DMS 273 treated with DMSO at 0.1 percent for 48 hours (cell line): Measurements from ENCODE around the gene DYSF.

ENCODE experiments used
- DNase-seq: peaks from one replicate; lab custom pipeline; 2025; lab: John Stamatoyannopoulos, UW

Gene DYSF

DNA sequence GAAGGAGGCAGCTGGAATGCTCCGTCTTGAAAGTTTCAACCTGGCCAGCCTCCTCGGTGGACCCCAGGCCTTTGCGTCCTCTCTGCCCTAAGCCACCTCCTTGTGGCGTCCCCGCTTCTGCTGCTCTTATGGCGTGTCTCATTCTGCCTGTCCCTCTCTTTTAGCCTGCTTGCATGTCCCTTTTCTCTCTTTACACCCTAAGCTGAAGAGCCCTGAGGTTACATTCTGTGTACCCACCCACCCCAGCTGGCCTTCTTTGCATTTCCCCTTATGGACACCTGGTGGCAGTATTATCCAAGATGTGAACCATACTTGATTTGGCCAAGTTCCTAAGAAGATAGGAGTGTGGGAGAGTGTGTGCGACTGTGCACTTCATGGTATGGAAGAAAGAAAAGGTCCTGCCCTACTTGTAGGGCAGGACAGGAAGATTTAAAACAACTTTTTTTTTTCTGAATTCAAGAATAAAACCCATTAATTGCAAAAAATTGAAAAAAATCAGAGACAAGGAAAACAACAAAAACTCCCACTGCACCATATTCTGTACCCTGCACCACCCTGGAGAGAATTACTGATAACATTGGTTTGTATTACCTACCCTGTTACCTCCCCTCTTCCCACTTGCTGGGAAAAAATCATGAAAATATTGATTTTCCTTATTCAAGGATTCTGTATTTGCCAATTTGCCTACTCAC is 77.4 kb downstream of the DYSF start:
- DNase-seq, result peak; percentile 20

DNA sequence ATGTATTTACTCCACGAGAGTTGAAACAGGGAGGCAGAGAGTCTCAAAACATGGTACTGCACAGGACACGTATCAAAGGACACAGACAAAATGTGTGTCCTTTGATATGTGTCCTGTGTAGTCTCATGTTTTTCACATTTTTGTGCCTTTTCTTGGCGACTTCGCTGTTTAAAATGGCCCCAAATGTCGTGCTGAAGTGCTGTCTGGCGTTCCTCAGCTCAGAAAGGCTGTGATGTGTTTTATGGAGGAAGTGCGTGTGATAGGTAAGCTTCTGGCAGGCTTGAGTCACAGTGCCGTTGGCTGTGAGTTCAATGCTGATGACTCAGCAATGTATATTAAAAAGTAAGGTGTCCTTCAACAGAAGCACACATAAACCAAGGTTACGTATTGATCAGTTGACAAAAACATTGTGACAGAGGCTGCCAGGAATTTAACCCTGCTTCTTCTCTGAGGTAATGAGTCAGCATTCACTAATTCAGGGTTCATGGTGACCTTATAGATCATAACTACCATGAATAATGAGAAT is 78.2 kb downstream of the DYSF start:
- no peak for DNase-seq

DNA sequence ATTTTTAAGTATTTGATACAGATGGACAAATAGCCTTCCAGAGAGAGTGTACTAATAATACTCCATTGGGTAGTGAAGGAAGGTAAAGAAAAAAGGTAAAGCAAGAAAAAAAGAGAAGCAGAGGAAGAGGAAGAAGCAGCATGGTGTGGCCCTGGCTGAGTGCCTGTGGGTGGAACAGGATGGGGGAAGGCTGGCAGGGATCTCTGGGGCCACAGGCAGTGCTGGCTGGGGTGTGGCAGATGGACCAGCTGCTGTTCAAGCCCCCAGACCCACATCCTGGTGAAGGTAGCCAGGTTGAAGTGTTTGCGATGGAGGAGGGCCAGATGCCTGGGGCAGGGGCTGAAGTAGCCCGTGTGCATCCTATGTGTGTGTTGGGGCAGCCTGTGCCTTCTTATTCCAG is 79.0 kb downstream of the DYSF start:
- no peak for DNase-seq

DNA sequence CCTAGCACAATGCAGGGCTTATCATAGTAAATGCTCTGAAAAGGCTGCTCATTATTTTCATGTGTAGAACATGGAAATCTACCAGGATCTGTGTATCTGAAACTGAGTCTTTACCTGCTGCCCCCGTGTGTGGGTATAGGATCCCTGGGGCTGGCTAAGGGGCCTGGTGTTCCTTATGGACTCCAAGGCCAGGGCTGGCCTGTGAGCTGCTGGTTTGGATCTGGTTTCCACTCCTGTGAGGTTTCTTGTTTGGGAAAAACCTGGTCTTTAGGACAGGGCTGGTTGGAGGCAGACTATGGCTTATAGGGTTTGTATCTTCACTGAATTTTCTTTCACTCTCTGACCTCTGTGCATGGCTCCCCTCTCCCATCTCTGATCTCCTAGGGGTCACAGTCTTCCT is 80.8 kb downstream of the DYSF start:
- no peak for DNase-seq

DNA sequence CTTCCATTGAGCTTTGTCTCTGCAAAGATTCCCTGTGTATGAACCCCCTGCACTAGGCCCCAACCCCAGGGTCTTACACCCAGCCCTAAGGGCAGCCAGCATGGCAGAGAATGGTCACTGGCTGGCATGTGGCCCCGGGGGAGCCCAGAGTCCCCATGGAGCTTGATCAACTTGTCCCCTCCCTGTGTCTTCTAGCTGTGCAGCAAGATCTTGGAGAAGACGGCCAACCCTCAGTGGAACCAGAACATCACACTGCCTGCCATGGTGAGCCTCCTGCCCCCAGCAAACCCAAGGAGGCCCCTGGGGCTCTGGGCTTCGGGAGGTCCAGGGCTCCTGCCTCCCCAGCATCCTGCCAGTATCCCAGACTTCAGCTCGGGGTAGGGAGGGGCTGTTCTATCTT is 81.5 kb downstream of the DYSF start:
- DNase-seq, result no peak

DNA sequence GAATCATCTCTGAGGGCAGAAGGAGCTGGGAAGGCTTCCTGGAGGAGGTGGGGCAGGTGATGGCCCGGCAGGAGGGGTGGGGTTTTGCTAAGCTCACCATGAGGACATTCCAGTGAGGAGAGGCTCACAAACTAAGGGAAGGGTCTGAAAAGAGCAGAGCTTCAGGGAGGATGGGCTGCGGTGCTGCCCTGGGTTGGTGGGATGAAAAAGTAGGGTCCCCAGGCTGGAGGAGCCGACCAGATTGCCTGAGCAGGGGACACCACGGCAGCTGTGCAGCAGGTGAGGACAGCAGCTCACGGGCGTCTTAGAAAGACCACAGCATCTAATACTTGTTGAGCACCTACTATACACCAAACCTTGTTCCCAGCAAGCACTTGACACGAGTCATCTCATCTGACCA is 82.2 kb downstream of the DYSF start:
- DNase-seq, result no peak

DNA sequence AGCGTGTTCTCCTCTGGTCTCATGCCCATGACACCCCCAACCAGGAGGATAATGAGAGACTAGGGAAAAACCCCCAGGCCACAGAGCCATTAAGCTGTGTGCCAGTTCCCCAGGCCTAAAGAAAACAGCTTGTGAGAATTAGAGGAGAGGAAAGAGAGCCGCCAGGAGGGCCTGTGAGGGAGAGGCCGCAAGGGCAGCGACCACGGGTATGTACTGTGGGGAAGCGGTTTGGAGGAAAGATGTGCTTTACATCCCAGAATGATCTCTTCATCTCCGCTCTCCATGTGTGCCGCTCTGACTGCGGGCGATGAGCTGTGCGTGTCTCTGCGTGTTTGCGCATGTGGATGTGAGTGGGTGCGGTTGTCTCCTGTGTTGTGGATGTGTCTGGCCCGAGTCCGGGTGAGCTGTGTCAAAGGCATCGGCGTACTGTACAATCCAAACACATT is 82.9 kb downstream of the DYSF start:
- no peak for DNase-seq

DNA sequence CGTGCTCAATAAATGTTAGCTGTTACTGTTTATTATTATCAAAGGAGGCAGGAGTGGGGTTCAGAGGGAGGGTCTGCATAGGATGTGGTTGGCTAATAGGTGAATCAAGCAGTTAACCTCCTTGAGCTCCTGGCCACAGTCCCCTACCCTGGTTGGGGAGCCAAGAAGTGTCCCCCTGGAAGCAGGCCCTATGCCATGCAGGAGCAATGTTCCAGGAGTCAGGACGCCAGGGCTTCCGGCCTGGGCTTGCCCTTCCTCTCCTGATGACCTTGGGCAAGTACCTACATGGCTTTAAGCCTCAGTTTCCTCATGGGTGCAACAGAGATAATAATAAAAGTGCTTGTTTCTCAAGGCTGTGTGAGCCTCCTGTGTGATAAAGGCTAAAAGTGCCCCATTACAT is 84.9 kb downstream of the DYSF start:
- DNase-seq, result no peak

DNA sequence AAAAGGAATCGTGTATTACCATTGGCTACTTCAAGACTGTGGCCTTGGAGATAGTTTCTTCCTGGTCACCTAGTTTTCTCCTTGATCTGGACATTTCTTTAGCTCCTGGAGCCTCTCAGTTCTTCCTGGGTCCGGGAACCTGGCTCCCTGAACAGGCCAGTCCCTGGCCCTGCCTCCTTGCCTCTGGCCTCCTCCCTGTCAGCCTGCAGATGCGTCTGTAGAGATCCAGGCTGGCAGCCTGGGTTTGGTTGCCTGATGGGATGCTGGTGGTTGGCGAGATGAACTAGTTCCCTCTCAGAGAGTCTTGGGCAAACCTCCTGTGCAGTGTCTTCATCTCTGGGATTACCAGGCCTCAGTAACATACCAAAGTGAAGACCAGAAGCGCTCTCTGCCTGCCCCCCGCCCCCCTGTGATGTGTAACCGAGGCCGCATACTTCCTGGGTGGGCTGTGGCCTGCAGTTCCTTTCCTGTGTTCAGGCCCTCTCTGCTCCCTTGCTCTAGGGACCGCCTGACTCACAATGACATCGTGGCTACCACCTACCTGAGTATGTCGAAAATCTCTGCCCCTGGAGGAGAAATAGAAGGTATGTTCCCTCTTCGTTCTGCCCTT is 85.4 kb downstream of the DYSF start:
- DNase-seq, result no peak

DNA sequence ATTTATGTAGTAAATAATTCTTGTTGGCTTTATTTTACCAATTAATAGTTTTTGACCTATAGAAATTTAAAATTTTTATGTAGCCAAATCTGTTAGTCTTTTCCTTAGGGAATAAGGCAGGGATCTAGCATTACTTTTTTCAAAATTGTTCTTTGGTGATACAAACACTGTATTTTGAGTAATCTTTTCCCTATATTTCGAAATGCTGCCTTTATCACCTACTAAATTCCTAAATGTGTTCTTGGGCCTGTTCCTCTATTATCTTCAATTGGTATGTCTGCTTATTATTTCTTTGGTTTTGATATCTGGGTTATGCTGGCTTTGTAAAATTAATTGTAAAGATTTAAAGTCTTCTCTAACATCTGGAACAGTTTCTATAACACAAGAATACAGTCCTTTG is 87.5 kb downstream of the DYSF start:
- DNase-seq, result no peak

DNA sequence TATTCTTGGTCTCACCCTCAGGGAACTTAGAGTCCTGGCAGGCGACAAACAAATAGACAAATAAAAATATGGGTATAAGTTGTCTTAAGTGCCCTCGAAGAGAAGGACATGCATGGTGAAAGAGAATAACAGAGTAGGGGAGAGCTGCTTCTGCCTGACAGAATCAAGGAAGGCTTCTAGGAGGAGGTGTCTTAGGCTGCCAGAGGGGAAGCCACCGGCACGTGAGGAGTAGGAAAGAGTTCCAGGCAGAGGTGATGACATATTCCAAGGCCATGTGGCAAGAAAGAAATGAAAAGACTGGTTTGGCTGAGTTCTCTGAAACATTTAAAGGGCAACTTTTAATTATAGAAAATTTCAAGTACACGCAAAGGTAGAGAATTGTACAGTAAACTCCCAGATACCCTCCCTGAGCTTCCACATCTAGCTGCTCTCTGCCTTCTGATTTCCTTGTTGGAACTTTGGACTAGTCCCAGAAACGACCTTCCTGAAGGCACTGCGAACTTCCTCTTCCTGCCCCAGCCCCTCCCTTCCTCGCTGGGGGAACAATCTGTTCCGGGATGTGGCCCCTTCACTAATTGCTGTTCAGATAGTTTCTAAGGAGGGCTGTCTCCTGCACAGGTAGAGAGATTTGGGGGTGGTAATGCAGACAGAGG is 91.7 kb downstream of the DYSF start:
- no peak for DNase-seq

DNA sequence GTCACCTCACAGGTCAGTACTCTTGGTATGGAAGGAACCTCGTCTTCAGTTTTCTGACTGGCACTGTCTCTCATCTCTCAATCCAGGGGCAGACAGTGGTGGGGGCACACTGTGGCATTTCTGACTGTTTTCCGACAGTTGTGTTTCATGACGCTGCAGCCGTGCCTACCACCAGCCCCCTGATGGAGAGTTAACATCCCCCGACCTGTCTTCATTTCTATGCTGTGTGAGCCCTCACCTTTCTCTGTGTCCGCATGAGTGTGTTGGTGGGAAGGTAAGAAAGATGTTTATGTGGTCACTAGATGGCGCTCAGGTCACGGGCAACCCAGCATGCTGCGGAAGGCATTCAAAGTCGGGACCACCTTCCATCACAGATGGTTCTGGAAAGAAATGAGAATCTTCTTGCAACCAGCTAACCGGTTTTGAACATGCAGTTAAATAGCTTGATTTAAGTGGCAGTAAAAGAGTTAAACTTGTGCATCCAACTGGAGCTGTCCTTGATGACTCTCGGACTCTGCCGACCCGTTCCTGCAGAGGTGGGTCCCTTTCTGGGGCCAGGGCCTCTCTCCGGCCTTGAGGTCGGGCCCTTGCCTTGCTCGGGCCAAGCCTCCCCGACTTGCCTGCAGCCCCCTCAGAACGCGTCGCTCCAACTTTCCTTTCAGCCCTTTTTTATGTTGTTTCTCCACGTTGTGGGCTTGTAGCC is 92.4 kb downstream of the DYSF start:
- peak; percentile 57 for DNase-seq

DNA sequence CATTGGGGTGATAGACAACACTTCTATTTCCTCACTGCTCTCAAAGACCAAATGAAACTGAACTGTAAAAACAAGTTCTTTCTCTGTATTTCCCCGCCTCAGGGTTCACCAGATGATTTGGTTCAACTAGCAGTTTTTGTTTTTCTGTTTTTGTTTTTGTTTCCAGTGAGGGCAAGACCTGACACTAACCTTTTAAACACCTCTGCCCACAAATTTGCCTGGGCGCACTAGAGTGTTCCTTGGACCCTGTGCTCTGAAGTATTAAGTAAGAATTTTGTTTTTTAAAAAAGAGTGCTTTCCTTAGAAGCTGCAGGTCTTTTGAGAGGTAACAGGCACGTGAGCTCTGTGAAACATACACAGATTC is 92.9 kb downstream of the DYSF start:
- no peak for DNase-seq

DNA sequence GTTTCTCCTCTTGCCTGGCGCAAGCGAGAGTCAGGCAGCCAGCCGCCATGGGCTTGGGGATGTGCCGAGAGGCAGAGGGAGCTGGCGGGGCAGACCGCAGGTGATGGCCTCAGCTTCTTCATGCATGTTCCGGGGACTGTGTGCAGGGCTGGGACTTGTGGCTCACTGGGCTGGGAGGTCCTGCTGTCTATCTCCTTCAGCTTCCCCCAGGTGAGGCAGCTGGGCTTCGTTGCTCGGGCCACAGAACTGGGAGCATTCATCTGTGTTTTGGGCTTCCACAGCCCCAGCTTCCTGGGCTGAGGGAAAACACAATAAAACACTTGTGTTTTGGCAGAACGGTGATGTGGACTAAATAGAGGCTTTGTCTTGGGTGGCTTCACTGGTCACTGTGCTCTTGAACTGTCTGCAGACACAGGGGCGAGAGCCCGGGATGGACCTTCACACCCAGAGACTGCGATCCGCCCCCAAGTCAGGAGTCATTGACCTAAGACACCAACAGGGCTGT is 93.5 kb downstream of the DYSF start:
- DNase-seq, result no peak

DNA sequence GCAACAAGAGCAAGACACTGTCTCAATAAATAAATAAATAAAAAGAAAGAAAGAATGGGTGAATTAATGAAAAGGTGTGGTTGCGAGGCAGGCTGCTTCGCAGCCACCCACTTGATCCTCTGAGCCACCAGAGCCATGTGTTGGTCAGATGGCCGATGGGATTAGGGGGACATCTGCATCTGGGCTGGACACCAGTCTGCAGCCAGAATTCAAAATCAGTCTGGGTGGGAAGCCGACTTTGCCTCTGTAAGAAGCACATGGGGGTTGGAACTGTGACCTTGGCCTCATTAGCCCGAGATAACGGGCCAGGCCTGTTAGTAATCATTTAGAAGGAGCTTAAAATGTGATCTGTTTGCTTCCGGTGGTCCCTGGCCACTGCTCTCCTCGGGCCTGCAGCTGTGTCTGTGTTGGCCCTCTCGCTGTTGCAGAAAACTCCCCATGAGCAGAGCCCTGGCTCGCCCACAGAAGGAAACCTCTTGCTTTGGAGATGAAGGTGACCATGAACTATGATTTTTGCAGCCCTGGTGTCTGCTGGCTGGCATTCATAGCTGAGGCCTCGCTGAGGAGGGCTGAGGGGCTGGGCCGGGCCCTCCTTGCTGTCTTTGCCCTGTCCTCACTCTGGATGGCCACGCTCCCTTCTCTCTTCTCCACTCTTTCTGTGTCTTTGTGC is 94.4 kb downstream of the DYSF start:
- no peak for DNase-seq

DNA sequence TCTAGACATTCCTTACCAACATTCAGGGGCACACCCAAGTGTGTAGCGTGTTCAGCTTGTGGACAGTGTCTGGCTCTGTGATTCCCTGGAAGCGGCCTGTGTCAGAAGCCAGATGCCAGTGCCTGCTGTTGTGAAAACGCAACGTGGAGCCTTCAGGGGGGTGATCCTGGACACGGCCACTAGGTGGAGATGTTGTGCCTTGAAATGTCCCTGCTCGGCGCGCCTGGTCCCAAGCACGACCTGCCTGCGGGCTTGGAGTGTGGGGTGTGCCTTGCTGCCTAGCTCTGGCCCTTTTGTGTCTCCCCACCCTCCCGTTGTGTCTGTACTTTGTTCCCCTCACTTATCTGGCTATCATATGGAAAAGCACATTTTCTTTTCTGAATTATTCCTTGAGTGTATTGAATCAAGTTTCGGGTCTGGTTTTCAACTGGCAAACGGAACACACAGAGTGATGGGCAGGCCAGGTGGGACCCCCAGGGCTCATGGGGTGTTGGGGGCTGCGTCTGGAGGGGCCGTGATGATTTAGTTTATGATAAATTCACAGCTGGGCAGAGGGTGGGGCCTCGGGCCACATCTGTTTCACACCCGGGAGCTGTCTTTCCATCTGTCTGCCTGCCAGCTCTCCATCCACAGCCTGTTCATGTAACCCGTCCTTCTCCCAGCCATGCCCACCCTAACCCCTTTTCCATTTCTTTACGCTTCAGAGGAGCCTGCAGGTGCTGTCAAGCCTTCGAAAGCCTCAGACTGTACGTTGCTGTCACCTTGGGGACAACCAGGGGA is 95.5 kb downstream of the DYSF start:
- peak; percentile 37 for DNase-seq

DNA sequence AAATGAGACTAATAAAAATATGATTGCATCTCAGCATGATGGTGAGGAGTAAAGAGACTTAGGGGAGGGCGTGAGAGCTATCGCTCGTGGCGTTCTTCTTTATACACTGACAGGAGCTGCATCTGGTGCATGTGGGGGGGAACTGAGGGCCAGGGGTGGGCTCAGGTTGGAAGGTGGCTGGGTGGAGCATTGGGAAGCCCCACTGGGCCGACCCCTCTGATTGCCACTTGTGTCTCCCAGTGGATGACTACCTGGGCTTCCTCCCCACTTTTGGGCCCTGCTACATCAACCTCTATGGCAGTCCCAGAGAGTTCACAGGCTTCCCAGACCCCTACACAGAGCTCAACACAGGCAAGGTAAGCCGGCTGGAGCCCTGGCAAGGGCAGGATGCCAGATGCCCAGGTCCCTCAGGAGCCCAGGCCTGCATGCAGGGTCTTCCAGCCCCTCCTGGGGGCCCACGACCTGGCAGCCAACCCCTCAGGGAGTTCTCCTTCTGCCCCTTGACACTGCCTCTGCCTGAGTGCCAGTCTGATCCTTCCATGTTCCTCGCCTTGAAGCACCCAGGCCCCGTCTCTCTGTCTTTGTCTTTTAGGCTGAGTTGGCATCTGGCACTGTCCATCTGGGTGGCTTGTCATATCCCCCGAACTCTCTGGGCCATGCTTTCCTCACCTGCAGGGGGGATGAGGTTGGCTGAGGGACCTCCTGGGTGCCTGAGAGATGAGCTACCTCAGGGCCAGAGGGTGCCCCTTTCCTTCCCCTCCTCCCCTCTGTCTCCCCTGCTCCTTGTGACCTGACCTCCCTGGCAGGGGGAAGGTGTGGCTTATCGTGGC is 97.7 kb downstream of the DYSF start:
- DNase-seq, result no peak

DNA sequence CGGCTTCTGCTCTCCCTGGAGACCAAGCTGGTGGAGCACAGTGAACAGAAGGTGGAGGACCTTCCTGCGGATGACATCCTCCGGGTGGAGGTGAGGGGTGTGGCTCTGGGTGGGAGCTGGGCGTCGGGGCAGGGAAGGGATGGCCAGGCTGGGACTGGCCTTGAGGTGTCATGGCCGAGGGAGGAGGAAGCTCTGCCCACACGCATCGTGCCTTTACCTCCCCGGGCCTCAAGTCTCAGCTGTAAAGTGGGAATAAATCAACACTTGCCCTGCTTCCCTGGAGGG is 98.2 kb downstream of the DYSF start:
- no peak for DNase-seq

DNA sequence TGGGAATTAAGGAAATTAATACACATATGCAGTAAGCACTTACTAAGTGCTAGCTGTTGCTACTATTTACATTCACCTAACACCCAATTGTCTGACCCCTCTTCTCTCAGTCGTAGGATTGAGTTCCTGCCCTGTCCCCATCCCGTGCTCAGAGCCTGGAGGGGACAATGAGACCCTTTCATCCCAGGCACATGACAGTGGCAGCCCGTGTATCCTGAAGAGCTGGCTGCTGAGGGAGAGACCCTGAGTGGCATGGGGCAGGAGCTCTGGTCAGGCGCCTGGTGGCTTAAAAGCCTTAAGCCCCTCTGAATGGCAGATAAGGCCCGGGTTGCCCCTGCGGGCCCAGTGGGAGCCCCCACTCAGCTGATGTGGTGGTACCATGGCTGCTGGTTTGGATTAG is 99.0 kb downstream of the DYSF start:
- DNase-seq, result no peak

DNA sequence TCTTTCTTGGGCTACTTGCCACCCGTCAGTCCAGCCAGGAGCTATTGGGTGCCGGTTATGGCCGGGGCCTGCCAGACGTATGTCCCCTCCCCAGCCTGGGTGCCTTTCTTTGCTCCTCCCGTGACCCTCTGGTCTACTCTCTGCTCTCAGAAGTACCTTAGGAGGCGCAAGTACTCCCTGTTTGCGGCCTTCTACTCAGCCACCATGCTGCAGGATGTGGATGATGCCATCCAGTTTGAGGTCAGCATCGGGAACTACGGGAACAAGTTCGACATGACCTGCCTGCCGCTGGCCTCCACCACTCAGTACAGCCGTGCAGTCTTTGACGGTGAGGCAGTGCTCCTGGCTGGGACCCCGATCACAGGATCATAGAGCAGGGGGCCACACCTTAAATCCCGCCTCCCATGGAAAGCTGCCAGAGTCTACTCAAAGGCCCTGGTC is 99.5 kb downstream of the DYSF start:
- no peak for DNase-seq
